HL-60 (cell line): Measurements from ENCODE around the gene SHB.

ENCODE experiments used
- GABPA ChIP-seq: IDR thresholded peaks from 2 replicates; pipeline ENCODE4 v1.6.1; 2012; ENCODE audit warnings: low read depth
- POLR2AphosphoS5 ChIP-seq: IDR thresholded peaks from 2 replicates; pipeline ENCODE4 v1.6.1; 2012; ENCODE audit warnings: low read depth
- SPI1 ChIP-seq: IDR thresholded peaks from 2 replicates; pipeline ENCODE4 v1.6.1; 2012; ENCODE audit warnings: low read depth, mild to moderate bottlenecking, borderline replicate concordance
- TF ChIP-seq, protein P1 (sequence below): IDR thresholded peaks from one replicate; pipeline ENCODE4 v1.5.1; 2011; ENCODE audit warnings: low read length, control low read depth, inconsistent platforms; ENCODE audit not compliant: insufficient read depth
- TF ChIP-seq, protein P2 (sequence below): IDR thresholded peaks from 2 replicates; pipeline ENCODE4 v1.6.1; 2012; ENCODE audit warnings: low read depth; ENCODE audit not compliant: insufficient replicate concordance

GRCh38 chr9:37949576-37949975 lies 119.5 kb downstream of the SHB start:
- TF ChIP-seq, protein P1, sequence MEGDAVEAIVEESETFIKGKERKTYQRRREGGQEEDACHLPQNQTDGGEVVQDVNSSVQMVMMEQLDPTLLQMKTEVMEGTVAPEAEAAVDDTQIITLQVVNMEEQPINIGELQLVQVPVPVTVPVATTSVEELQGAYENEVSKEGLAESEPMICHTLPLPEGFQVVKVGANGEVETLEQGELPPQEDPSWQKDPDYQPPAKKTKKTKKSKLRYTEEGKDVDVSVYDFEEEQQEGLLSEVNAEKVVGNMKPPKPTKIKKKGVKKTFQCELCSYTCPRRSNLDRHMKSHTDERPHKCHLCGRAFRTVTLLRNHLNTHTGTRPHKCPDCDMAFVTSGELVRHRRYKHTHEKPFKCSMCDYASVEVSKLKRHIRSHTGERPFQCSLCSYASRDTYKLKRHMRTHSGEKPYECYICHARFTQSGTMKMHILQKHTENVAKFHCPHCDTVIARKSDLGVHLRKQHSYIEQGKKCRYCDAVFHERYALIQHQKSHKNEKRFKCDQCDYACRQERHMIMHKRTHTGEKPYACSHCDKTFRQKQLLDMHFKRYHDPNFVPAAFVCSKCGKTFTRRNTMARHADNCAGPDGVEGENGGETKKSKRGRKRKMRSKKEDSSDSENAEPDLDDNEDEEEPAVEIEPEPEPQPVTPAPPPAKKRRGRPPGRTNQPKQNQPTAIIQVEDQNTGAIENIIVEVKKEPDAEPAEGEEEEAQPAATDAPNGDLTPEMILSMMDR, result no peak
- TF ChIP-seq, protein P2, sequence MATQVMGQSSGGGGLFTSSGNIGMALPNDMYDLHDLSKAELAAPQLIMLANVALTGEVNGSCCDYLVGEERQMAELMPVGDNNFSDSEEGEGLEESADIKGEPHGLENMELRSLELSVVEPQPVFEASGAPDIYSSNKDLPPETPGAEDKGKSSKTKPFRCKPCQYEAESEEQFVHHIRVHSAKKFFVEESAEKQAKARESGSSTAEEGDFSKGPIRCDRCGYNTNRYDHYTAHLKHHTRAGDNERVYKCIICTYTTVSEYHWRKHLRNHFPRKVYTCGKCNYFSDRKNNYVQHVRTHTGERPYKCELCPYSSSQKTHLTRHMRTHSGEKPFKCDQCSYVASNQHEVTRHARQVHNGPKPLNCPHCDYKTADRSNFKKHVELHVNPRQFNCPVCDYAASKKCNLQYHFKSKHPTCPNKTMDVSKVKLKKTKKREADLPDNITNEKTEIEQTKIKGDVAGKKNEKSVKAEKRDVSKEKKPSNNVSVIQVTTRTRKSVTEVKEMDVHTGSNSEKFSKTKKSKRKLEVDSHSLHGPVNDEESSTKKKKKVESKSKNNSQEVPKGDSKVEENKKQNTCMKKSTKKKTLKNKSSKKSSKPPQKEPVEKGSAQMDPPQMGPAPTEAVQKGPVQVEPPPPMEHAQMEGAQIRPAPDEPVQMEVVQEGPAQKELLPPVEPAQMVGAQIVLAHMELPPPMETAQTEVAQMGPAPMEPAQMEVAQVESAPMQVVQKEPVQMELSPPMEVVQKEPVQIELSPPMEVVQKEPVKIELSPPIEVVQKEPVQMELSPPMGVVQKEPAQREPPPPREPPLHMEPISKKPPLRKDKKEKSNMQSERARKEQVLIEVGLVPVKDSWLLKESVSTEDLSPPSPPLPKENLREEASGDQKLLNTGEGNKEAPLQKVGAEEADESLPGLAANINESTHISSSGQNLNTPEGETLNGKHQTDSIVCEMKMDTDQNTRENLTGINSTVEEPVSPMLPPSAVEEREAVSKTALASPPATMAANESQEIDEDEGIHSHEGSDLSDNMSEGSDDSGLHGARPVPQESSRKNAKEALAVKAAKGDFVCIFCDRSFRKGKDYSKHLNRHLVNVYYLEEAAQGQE, result no peak
- no peak for TF ChIP-seq POLR2AphosphoS5
- no peak for TF ChIP-seq SPI1
- no peak for TF ChIP-seq GABPA
